ENCODE measurements around the gene RFX4.
"Not testable (repeated sequence)": the region's sequence is repeated elsewhere in the genome, so short reads cannot be mapped to it uniquely, and the experiment has no call there.

Gene RFX4

GRCh38 chr12:106590601-106591000 lies 7.8 kb downstream of the RFX4 start:
- no peak for DNase-seq

GRCh38 chr12:106594447-106594846 lies 11.6 kb downstream of the RFX4 start:
- no peak for DNase-seq

- DNase-seq: no peak
These were observed 12.5 kb downstream of the RFX4 start for GRCh38 chr12:106595268-106595667.

GRCh38 chr12:106598003-106598402 lies 15.2 kb downstream of the RFX4 start:
- DNase-seq: no peak

- DNase-seq: no peak
These were observed 16.5 kb downstream of the RFX4 start for GRCh38 chr12:106599302-106599701.

GRCh38 chr12:106600503-106600902 lies 17.7 kb downstream of the RFX4 start:
- DNase-seq: no peak

- DNase-seq: peak; percentile 17
These were observed 18.2 kb downstream of the RFX4 start for GRCh38 chr12:106601031-106601430.

- DNase-seq: no peak
These were observed 18.7 kb downstream of the RFX4 start for GRCh38 chr12:106601496-106601895.

GRCh38 chr12:106602076-106602475 lies 19.3 kb downstream of the RFX4 start:
- no peak for DNase-seq

- DNase-seq: no peak
These were observed 22.4 kb downstream of the RFX4 start for GRCh38 chr12:106605254-106605653.

- not testable (repeated sequence) for DNase-seq
These were observed 37.8 kb downstream of the RFX4 start for GRCh38 chr12:106620588-106620987.

- DNase-seq: no peak
These were observed 43.2 kb downstream of the RFX4 start for GRCh38 chr12:106625976-106626375.

- DNase-seq: no peak
These were observed 47.2 kb downstream of the RFX4 start for GRCh38 chr12:106629797-106630659.

GRCh38 chr12:106631150-106631549 lies 48.3 kb downstream of the RFX4 start:
- DNase-seq: no peak

- DNase-seq: no peak
These were observed 49.0 kb downstream of the RFX4 start for GRCh38 chr12:106631797-106632196.

- no peak for DNase-seq
These were observed 50.1 kb downstream of the RFX4 start for GRCh38 chr12:106632797-106633450.

GRCh38 chr12:106633451-106633823 lies 50.6 kb downstream of the RFX4 start:
- no peak for DNase-seq

- no peak for DNase-seq
These were observed 51.4 kb downstream of the RFX4 start for GRCh38 chr12:106634206-106634605.

GRCh38 chr12:106643000-106643399 lies 60.2 kb downstream of the RFX4 start:
- DNase-seq: no peak

GRCh38 chr12:106644335-106645073 lies 61.7 kb downstream of the RFX4 start:
- no peak for DNase-seq

- no peak for DNase-seq
These were observed 62.2 kb downstream of the RFX4 start for GRCh38 chr12:106645074-106645421.

- DNase-seq: no peak
These were observed 62.9 kb downstream of the RFX4 start for GRCh38 chr12:106645465-106646330.

Measured in right kidney (tissue), 1 donor.